Measurements from ENCODE around the gene TXNRD2. TPM values are rescaled to one million over a fixed set of nuclear protein-coding genes. Genes with fewer than 3 reads are reported as not detected.
"Not testable (repeated sequence)": the region's sequence is repeated elsewhere in the genome, so short reads cannot be mapped to it uniquely, and the experiment has no call there.

The TXNRD2 gene
- total RNA-seq, 4 donors from 2014 or later, result 19.5 to 34.5 (median 25.6) TPM

- no peaks in the 10 kb centered on the region for H3K9me3 ChIP-seq
Measured at GRCh38 chr22:19930551-19931486, 10.8 kb downstream of the TXNRD2 start.

GRCh38 chr22:19929586-19930550, 11.8 kb downstream of the TXNRD2 start:
- Histone ChIP-seq H3K27ac (no peak overlapping the region), H3K4me3 (replicated peaks in 1 of 3) (no peak overlapping the region), H3K36me3 (no peaks in the 10 kb centered on the region), H3K27me3 (no peaks in the 10 kb centered on the region), H3K4me1 (no peaks in the 10 kb centered on the region), H3K9me3 (no peaks in the 10 kb centered on the region)
- no peak for TF ChIP-seq CTCF (IDR thresholded peaks at IDR 0.05)
- TF ChIP-seq POLR2A (IDR thresholded peaks at IDR 0.05), result no peak
- intact Hi-C loops (cut with DNase I), result no loop called here
- DNase-seq, result no peak
- 92 to 95% methylated on average over 19 to 21 of the region's 21 CpGs for WGBS, 2 donors

More at GRCh38 chr22:19930551-19931486, 10.8 kb downstream of the TXNRD2 start:
- H3K4me1 ChIP-seq, result no peaks in the 10 kb centered on the region
- 92% methylated on average over 19 to 21 of the region's 21 CpGs for WGBS, 2 donors
- TF ChIP-seq CTCF (IDR thresholded peaks at IDR 0.05) (no peak), POLR2A (IDR thresholded peaks at IDR 0.05) (no peak)
- intact Hi-C loops (cut with DNase I), result no loop called here
- H3K27me3 ChIP-seq, result no peaks in the 10 kb centered on the region
- DNase-seq, result no peak
- H3K27ac ChIP-seq, result no peak overlapping the region
- H3K36me3 ChIP-seq, result no peaks in the 10 kb centered on the region
- no peak overlapping the region for H3K4me3 ChIP-seq (replicated peaks in 1 of 3)

GRCh38 chr22:19928207-19928606, 13.4 kb downstream of the TXNRD2 start:
- WGBS, 2 donors, result 91% methylated on average over 11 of the region's 11 CpGs
- H3K4me3 ChIP-seq (replicated peaks in 1 of 3), result no peak overlapping the region
- no peaks in the 10 kb centered on the region for H3K4me1 ChIP-seq
- no peaks in the 10 kb centered on the region for H3K27me3 ChIP-seq
- intact Hi-C loops (cut with DNase I), result no loop called here
- no peak overlapping the region for H3K27ac ChIP-seq
- no peaks in the 10 kb centered on the region for H3K9me3 ChIP-seq
- TF ChIP-seq POLR2A (IDR thresholded peaks at IDR 0.05) (no peak), CTCF (IDR thresholded peaks at IDR 0.05) (no peak)
- no peak for DNase-seq
- H3K36me3 ChIP-seq, result no peaks in the 10 kb centered on the region

- no peak overlapping the region for H3K27ac ChIP-seq
- WGBS, 2 donors, result 87 to 91% methylated on average over 7 of the region's 7 CpGs
- H3K4me1 ChIP-seq, result no peaks in the 10 kb centered on the region
- no peak for TF ChIP-seq CTCF (IDR thresholded peaks at IDR 0.05)
- TF ChIP-seq POLR2A (IDR thresholded peaks at IDR 0.05), result no peak
- no peak overlapping the region for H3K4me3 ChIP-seq (replicated peaks in 1 of 3)
- intact Hi-C loops (cut with DNase I), result no loop called here
- H3K36me3 ChIP-seq, result no peaks in the 10 kb centered on the region
- no peaks in the 10 kb centered on the region for H3K27me3 ChIP-seq
- DNase-seq, result no peak
- H3K9me3 ChIP-seq, result no peaks in the 10 kb centered on the region
Measured at GRCh38 chr22:19927696-19928095, 13.9 kb downstream of the TXNRD2 start.

GRCh38 chr22:19926028-19926427, 15.6 kb downstream of the TXNRD2 start:
- 87% methylated on average over 11 of the region's 11 CpGs for WGBS, 2 donors
- H3K27me3 ChIP-seq, result not testable (repeated sequence)

More at GRCh38 chr22:19926028-19926427, 15.6 kb downstream of the TXNRD2 start:
- H3K4me3 ChIP-seq (replicated peaks in 1 of 3); H3K36me3 ChIP-seq; H3K27ac ChIP-seq; H3K9me3 ChIP-seq; DNase-seq; intact Hi-C loops (cut with DNase I); H3K4me1 ChIP-seq: not testable (repeated sequence)

All from thyroid gland (tissue), 4 donors.